Activated CD4-positive, alpha-beta T cell treated with anti-CD3 and anti-CD28 coated beads, Interleukin-2, amount 50 U/mL, for 16 hours (primary cell): ENCODE results near the gene TFG.
A peak's percentile ranks its signal among the peaks of the same experiment; 100 is the strongest.

Source experiments
- DNase-seq: peaks from one replicate; pipeline ENCODE4 v3.0.0-alpha.2; 2020

TFG gene

GRCh38 chr3:100708644-100708988, 678 bp upstream of the TFG start:
- DNase-seq: no peak

- peak; percentile 7 for DNase-seq
Measured at GRCh38 chr3:100709842-100710260, 557 bp downstream of the TFG start.

- peak; percentile 89 for DNase-seq
Measured at GRCh38 chr3:100710261-100710968, 1.1 kb downstream of the TFG start.

- DNase-seq: no peak
Measured at GRCh38 chr3:100715176-100715575, 5.9 kb downstream of the TFG start.

GRCh38 chr3:100717063-100717462, 7.8 kb downstream of the TFG start:
- no peak for DNase-seq

- no peak for DNase-seq
Measured at GRCh38 chr3:100717637-100718487, 8.6 kb downstream of the TFG start.

- DNase-seq: no peak
Measured at GRCh38 chr3:100719136-100719535, 9.8 kb downstream of the TFG start.

GRCh38 chr3:100720426-100720825, 11.1 kb downstream of the TFG start:
- no peak for DNase-seq

GRCh38 chr3:100725935-100726513, 16.7 kb downstream of the TFG start:
- no peak for DNase-seq

GRCh38 chr3:100726706-100727105, 17.4 kb downstream of the TFG start:
- no peak for DNase-seq

GRCh38 chr3:100730524-100730923, 21.2 kb downstream of the TFG start:
- no peak for DNase-seq

- DNase-seq: no peak
Measured at GRCh38 chr3:100732435-100732834, 23.1 kb downstream of the TFG start.

GRCh38 chr3:100737334-100737733, 28.0 kb downstream of the TFG start:
- DNase-seq: peak; percentile 18

- peak; percentile 55 for DNase-seq
Measured at GRCh38 chr3:100740207-100740606, 30.9 kb downstream of the TFG start.

GRCh38 chr3:100743535-100743934, 34.2 kb downstream of the TFG start:
- no peak for DNase-seq

- DNase-seq: no peak
Measured at GRCh38 chr3:100744671-100745070, 35.4 kb downstream of the TFG start.

GRCh38 chr3:100745617-100746016, 36.3 kb downstream of the TFG start:
- DNase-seq: no peak

- no peak for DNase-seq
Measured at GRCh38 chr3:100746092-100746491, 36.8 kb downstream of the TFG start.

- DNase-seq: no peak
Measured at GRCh38 chr3:100748220-100748619, 38.9 kb downstream of the TFG start.

- DNase-seq: no peak
Measured at GRCh38 chr3:100748967-100749366, 39.7 kb downstream of the TFG start.

- DNase-seq: no peak
Measured at GRCh38 chr3:100753846-100754245, 44.6 kb downstream of the TFG start.

- no peak for DNase-seq
Measured at GRCh38 chr3:100754563-100755334, 45.5 kb downstream of the TFG start.

GRCh38 chr3:100756441-100756840, 47.1 kb downstream of the TFG start:
- DNase-seq: no peak
